Mesodermal cell (in vitro differentiated cells): ENCODE measurements around the gene PKDCC.
A peak's percentile ranks its signal among the peaks of the same experiment; 100 is the strongest.

Experiments
- H3K27ac ChIP-seq: 2 replicates; pipeline ENCODE4 v1.7.0; 2013; ENCODE audit warnings: mild to moderate bottlenecking, low read depth, low read length, moderate library complexity; ENCODE audit not compliant: severe bottlenecking
- H3K36me3 ChIP-seq: 2 replicates; pipeline ENCODE4 v1.7.1; 2013; ENCODE audit warnings: mild to moderate bottlenecking, low read length, moderate library complexity; ENCODE audit not compliant: control insufficient read depth, insufficient read depth
- H3K4me1 ChIP-seq: one replicate; pipeline ENCODE4 v1.7.1; 2013; ENCODE audit warnings: mild to moderate bottlenecking, low read length; ENCODE audit not compliant: insufficient read depth, control insufficient read depth, poor library complexity, severe bottlenecking
- H3K4me3 ChIP-seq: 2 replicates; pipeline ENCODE4 v1.7.0; 2013; ENCODE audit warnings: low read length, control low read depth, mild to moderate bottlenecking; ENCODE audit not compliant: insufficient read depth, poor library complexity, severe bottlenecking; ENCODE audit errors: extremely low read depth
- H3K9me3 ChIP-seq: 2 replicates; pipeline ENCODE4 v1.7.1; 2013; ENCODE audit warnings: mild to moderate bottlenecking, low read length, moderate library complexity; ENCODE audit not compliant: control insufficient read depth
- WGBS, 2 experiments: methylation state at CpG; one replicate each; pipeline ENCODE4 v1.1.5; 2013; ENCODE audit warnings: missing lambda C conversion rate in 2 of 2; ENCODE audit not compliant: insufficient coverage in 2 of 2; 5-methylcytosine and 5-hydroxymethylcytosine counted together

PKDCC gene

DNA sequence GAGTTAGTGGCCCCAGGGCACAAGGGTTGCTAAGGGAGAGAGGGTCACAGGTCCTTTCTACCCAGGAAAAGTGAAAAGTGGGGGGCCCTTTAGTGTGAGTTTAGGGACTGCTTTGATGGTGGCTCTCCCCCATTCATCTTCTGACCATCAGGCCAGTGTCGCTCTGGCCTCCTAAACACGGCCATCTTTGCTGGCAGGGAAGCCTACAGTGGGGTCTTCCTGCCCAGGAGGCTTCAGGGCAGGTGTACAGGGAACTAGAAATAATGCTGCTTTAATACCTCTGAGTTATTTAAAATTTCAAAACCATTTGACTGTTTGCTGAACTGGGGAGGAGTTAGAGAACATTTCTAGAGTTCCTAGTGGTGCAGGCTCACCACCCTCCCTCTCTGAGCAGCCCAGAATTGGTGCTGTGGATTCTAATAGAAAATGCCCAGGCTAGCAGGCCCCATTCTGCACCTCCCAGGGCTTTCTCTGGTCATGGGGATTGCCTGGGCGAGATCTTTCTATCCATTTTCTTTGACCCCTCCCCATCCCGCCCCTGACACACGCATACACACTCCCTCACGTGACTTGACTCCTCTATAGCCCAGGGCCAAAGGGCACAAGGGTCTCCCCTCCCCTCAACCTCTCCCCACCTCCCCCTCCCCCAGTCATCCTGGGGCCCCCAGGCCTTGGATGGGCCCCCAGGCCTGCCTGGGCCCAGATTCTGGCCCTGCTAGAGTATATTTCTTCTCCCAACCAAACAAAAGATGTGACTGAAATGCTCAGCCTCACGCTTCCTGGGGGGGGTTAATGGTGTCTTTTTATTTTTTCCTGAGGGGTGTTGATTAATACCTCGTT is 3.1 kb downstream of the PKDCC start:
- WGBS, 2 experiments: 27 to 43% methylated on average over 3 to 4 of the region's 8 CpGs
- peak overlapping the region; percentile 68 for H3K4me3 ChIP-seq
- H3K9me3 ChIP-seq: no peaks in the 10 kb centered on the region
- H3K4me1 ChIP-seq: peaks cover 60% of the 10 kb centered on the region
- H3K36me3 ChIP-seq: peaks cover 37% of the 10 kb centered on the region
- no peak overlapping the region for H3K27ac ChIP-seq

DNA sequence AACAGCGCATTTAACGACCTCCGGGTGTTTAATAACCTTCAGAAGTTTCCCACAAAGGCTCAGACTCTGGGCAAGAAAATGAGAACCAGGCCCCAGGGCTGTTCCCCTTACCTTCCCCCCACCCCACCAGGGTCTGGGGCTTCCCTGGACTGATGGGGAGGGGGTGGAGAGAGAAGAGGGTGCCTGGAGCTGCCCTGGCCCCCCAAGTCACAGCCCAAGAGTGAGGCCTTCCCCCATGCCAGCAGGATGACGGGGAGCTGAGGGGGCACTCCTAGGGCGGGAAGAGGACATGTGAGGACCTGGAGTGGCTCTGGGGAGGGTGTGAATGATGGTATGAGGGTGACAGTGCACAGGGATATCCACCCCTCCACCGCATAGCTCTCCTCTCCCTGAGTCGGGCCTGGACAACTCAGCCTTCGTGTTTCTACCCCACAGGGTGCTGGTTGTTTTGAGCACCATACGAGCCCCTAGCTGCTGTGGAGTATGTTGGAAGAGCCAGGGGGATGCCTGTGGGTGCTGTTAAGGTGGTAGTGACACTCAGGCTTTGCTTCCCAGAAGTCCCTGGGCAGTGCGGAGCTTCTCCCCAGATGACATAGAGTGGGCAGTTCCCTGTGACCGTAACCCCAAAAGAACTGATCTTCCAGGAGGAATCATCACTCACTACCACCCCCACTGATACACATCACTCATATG is 3.9 kb downstream of the PKDCC start:
- Histone ChIP-seq H3K27ac (peak overlapping the region; percentile 23), H3K4me3 (peak overlapping the region; percentile 1), H3K4me1 (peaks cover 55% of the 10 kb centered on the region), H3K9me3 (no peaks in the 10 kb centered on the region), H3K36me3 (peaks cover 44% of the 10 kb centered on the region)
- WGBS, 2 experiments: 93 to 94% methylated on average over 2 to 6 of the region's 11 CpGs

DNA sequence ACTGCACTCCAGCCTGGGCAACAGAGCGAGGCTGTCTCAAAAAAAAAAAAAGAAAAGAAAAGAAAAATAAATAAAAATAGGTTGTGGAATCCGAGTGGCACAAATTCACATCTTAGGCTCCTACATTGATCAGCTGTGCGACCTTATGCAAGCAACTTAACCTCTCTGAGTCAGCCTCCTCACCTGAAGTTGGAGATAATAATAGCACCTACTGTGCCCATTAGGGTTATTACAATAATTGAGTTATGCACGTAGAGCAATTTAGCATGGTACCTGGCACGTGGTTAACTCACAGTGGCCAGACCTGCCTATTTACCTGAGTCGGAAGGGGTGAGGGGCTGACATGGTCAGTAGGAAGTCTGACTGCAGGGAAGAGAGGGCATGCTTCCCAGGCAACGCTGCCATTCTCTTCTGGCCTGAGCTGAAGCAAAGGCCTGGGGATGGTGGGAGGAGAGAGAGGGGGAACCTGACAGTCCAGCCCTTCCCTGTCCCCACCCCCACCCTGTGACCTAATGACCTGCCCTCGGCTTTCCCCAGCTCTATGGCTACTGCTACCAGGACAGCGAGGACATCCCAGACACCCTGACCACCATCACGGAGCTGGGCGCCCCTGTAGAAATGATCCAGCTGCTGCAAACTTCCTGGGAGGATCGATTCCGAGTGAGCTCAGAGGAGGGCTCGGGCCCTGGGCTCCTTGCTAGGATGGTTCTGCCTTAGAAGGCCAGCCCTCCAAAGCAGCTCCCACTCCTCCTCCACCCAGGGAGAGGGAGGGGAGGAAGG is 5.1 kb downstream of the PKDCC start:
- H3K9me3 ChIP-seq: no peaks in the 10 kb centered on the region
- peaks cover 53% of the 10 kb centered on the region for H3K4me1 ChIP-seq
- WGBS, 2 experiments: 66 to 86% methylated on average over 6 to 9 of the region's 14 CpGs
- no peak overlapping the region for H3K4me3 ChIP-seq
- no peak overlapping the region for H3K27ac ChIP-seq
- H3K36me3 ChIP-seq: peaks cover 56% of the 10 kb centered on the region

DNA sequence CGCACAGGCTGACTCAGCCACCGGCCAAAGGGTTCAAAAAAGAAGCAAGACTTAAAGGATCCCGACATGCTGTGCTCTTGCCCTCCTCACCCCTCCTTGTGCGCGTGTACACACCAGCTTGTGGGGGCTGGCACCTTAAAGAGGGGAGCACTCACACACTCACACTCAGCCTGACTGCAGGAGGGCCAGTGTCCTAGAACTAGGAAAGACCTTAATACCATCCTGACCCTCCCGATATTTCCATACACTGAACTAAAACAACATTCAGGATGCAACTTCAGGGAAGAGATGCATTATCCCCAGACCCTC is 5.6 kb downstream of the PKDCC start:
- peaks cover 53% of the 10 kb centered on the region for H3K4me1 ChIP-seq
- H3K27ac ChIP-seq: no peak overlapping the region
- WGBS, 2 experiments: 68 to 81% methylated on average over 3 of the region's 6 CpGs
- H3K9me3 ChIP-seq: no peaks in the 10 kb centered on the region
- no peak overlapping the region for H3K4me3 ChIP-seq
- H3K36me3 ChIP-seq: peaks cover 60% of the 10 kb centered on the region

- Histone ChIP-seq H3K4me1 (peaks cover 51% of the 10 kb centered on the region), H3K27ac (no peak overlapping the region), H3K4me3 (no peak overlapping the region), H3K36me3 (peaks cover 66% of the 10 kb centered on the region), H3K9me3 (no peaks in the 10 kb centered on the region)
- 93 to 94% methylated on average over 11 to 17 of the region's 24 CpGs for WGBS, 2 experiments
Measured at GRCh38 chr2:42053791-42054701, 6.2 kb downstream of the PKDCC start.

- Histone ChIP-seq H3K4me3 (no peak overlapping the region), H3K4me1 (peaks cover 45% of the 10 kb centered on the region), H3K9me3 (no peaks in the 10 kb centered on the region), H3K27ac (no peak overlapping the region), H3K36me3 (peaks cover 71% of the 10 kb centered on the region)
- WGBS, 2 experiments: 94 to 95% methylated on average over 8 to 17 of the region's 19 CpGs
Measured at GRCh38 chr2:42054714-42055430, 7.1 kb downstream of the PKDCC start.

DNA sequence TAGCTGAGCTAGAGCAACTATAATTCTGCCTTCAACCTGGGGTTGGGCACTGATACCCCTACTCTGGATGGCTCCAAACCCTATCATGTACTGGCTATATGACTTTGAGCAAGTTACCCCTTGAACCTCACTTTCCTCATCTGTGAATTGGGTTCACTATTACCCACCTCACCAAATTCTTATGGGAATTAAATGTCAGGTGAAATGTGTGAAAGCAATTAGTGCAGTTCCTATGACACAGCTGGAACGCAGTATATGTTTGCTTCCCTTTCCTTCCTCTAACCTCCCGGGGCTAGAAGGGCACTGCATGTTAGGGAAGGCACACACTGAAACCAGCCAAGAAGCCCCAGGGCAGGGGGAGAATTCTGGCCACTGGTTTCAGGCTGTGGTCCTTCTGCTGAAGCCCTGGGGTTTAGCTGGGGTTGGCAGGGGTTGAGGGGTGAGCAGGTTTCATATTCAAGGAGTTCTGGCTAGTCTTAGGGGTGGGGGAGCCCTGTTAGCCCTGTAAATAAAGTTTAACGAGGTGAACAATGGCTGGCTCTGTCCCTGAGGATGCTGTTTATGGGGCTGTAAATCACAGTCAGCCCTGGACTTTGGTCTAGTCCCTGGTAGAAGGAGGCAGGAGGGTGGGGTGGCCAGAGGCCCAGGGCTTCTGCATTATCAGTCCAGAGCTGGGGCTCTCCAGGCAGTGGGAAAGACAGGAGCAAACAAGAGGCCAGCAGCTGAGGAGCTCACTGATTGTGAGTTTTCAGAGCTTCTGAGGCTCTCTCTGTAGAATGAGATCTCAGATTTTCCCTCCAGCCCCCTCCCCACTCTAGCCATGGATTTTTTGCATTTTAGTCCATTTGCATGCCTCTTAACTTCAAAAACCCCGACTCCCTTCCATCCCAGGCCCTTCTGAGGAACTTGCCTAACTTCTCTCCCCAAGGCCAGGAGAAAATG is 8.0 kb downstream of the PKDCC start:
- Histone ChIP-seq H3K27ac (peak overlapping the region; percentile 57), H3K9me3 (no peaks in the 10 kb centered on the region), H3K4me1 (peaks cover 36% of the 10 kb centered on the region), H3K36me3 (peaks cover 71% of the 10 kb centered on the region), H3K4me3 (no peak overlapping the region)
- 81 to 91% methylated on average over 3 of the region's 4 CpGs for WGBS, 2 experiments

- WGBS, 2 experiments: 83 to 95% methylated on average over 3 to 5 of the region's 8 CpGs
- no peak overlapping the region for H3K4me3 ChIP-seq
- no peak overlapping the region for H3K27ac ChIP-seq
- no peaks in the 10 kb centered on the region for H3K9me3 ChIP-seq
- H3K36me3 ChIP-seq: peaks cover 61% of the 10 kb centered on the region
- peaks cover 24% of the 10 kb centered on the region for H3K4me1 ChIP-seq
Measured at GRCh38 chr2:42057159-42057901, 9.5 kb downstream of the PKDCC start.
